ENCODE results near the gene R3HCC1L.

- TF ChIP-seq ZNF274 (IDR thresholded peaks at IDR 0.05; ENCODE audit: low read length) (no peak), ZNF274 (tag by site-specific recombination; IDR thresholded peaks at IDR 0.05; ENCODE audit: borderline replicate concordance) (no peak), ZNF221 (tag by site-specific recombination; IDR thresholded peaks at IDR 0.05; ENCODE audit: borderline replicate concordance) (no peak), ZFP37 (tag by site-specific recombination; IDR thresholded peaks at IDR 0.05) (no peak), PATZ1 (tag by site-specific recombination; IDR thresholded peaks at IDR 0.05) (no peak), ZNF280C (tag by site-specific recombination; IDR thresholded peaks at IDR 0.05) (no peak), ZNF302 (tag by site-specific recombination; IDR thresholded peaks at IDR 0.05; ENCODE audit: low read depth) (no peak), ZNF157 (tag by site-specific recombination; IDR thresholded peaks at IDR 0.05) (no peak), CTCF (tag by site-specific recombination; IDR thresholded peaks at IDR 0.05) (no peak), PRDM4 (tag by site-specific recombination; IDR thresholded peaks at IDR 0.05) (no peak), ZNF423 (tag by site-specific recombination; IDR thresholded peaks at IDR 0.05) (no peak), ZBTB17 (tag by site-specific recombination; IDR thresholded peaks at IDR 0.05) (no peak)
Observed at GRCh38 chr10:98292971-98293370, 158.5 kb downstream of the R3HCC1L start.

Data from HEK293 (cell line).